ENCODE results near the gene EGFL7.

DNA sequence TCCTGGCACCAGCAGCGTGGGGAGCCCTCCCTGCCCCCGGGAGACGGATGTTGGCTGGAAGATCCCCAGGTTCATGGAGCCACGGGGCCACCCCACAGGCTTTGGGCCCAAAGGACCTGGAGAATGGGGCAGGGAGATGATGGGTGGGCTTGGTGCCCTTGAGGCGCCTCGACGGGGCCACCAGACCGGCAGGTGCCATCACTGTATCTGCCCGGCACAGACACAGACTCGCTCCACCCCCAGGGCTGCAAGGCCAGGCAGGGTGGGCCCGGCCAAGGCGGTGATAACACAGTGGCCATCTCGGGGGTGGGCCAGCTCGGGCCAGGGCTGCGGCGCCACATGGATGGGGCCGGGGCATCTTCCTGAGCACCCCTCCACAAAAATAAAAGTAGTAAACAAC is 35.0 kb upstream of the EGFL7 start:
- TF ChIP-seq, protein P1, sequence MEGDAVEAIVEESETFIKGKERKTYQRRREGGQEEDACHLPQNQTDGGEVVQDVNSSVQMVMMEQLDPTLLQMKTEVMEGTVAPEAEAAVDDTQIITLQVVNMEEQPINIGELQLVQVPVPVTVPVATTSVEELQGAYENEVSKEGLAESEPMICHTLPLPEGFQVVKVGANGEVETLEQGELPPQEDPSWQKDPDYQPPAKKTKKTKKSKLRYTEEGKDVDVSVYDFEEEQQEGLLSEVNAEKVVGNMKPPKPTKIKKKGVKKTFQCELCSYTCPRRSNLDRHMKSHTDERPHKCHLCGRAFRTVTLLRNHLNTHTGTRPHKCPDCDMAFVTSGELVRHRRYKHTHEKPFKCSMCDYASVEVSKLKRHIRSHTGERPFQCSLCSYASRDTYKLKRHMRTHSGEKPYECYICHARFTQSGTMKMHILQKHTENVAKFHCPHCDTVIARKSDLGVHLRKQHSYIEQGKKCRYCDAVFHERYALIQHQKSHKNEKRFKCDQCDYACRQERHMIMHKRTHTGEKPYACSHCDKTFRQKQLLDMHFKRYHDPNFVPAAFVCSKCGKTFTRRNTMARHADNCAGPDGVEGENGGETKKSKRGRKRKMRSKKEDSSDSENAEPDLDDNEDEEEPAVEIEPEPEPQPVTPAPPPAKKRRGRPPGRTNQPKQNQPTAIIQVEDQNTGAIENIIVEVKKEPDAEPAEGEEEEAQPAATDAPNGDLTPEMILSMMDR (IDR thresholded peaks at IDR 0.05; ENCODE audit: low read depth, low read length, poor library complexity, severe bottlenecking), result no peak
- TF ChIP-seq EZH2phosphoT487 (IDR thresholded peaks at IDR 0.05; ENCODE audit: borderline replicate concordance, low read length), result no peak

All from DOHH2 (cell line).